GM21423 (cell line): Measurements from ENCODE around the gene MTG1.
"Not testable (repeated sequence)": the region's sequence is repeated elsewhere in the genome, so short reads cannot be mapped to it uniquely, and the experiment has no call there.

Experiments
- ATAC-seq: cut with Tn5 transposase; IDR thresholded peaks from one replicate; pipeline ENCODE4 v1.9.1; 2021; ENCODE audit warnings: mild to moderate bottlenecking, moderate library complexity; ENCODE audit not compliant: unreplicated experiment

MTG1 gene

GRCh38 chr10:133358925-133359310, 35.0 kb upstream of the MTG1 start:
- ATAC-seq, result no peak

- ATAC-seq, result no peak
Observed at GRCh38 chr10:133359554-133359971, 34.4 kb upstream of the MTG1 start.

GRCh38 chr10:133359972-133360610, 33.9 kb upstream of the MTG1 start:
- ATAC-seq, result no peak

- ATAC-seq, result no peak
Observed at GRCh38 chr10:133361227-133361626, 32.7 kb upstream of the MTG1 start.

- no peak for ATAC-seq
Observed at GRCh38 chr10:133361773-133362441, 32.0 kb upstream of the MTG1 start.

GRCh38 chr10:133362846-133363245, 31.1 kb upstream of the MTG1 start:
- no peak for ATAC-seq

GRCh38 chr10:133364645-133365431, 29.1 kb upstream of the MTG1 start:
- no peak for ATAC-seq

GRCh38 chr10:133365461-133366129, 28.4 kb upstream of the MTG1 start:
- no peak for ATAC-seq

GRCh38 chr10:133366130-133366478, 27.9 kb upstream of the MTG1 start:
- ATAC-seq, result no peak

- no peak for ATAC-seq
Observed at GRCh38 chr10:133366751-133367150, 27.2 kb upstream of the MTG1 start.

GRCh38 chr10:133367461-133367860, 26.5 kb upstream of the MTG1 start:
- ATAC-seq, result not testable (repeated sequence)

- ATAC-seq, result no peak
Observed at GRCh38 chr10:133368153-133368552, 25.8 kb upstream of the MTG1 start.

- ATAC-seq, result no peak
Observed at GRCh38 chr10:133370030-133370786, 23.7 kb upstream of the MTG1 start.

GRCh38 chr10:133372507-133372906, 21.4 kb upstream of the MTG1 start:
- ATAC-seq, result no peak

- ATAC-seq, result peak; percentile 97
Observed at GRCh38 chr10:133373174-133374090, 20.5 kb upstream of the MTG1 start, which contains the start of gene ECHS1. ECHS1 (minus strand) TSS chr10:133373354; CDS start chr10:133373333, 21 bp downstream.

GRCh38 chr10:133375357-133376115, 18.4 kb upstream of the MTG1 start:
- no peak for ATAC-seq

- not testable (repeated sequence) for ATAC-seq
Observed at GRCh38 chr10:133376183-133376582, 17.8 kb upstream of the MTG1 start.

- ATAC-seq, result no peak
Observed at GRCh38 chr10:133377025-133377817, 16.7 kb upstream of the MTG1 start.
